Measurements from ENCODE around the gene IFNL1. TPM values are rescaled to one million over a fixed set of nuclear protein-coding genes. Genes with fewer than 3 reads are reported as not detected.
A peak's percentile ranks its signal among the peaks of the same experiment; 100 is the strongest.

IFNL1 gene
- total and polyA plus RNA-seq, 4 donors, result not detected

DNA sequence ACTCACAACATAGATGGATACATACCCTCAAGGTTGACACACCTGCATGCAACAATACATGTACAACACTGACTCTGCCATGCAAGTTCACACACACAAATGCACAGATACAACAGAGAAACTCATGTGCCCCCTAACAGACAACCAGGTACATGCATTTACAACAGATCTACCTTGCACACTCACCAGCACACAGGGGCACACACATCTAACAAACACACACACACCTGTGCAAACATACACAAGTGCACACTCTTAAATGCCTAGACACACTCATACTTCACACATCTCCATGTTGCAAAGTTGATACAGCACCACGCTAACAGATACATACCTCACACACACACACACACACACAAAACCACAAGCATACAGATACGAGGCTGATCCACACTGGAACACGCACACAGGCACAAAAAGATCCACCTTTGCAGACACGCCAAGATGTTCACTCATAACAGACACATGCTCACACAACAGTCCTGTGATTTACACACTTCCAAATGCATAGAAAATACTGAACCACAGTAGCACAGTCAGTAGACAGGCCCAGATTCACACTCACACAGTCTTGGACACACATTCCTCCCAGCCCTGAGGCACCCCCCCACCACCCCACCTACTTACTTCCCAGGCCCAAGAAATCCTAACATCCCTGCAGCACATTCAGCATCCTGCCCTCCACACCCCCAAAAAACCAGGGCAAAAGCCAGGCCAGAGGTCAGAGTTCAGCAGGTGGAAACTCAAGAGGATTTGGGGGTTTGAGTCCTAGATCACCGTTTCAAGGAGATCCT is 23.1 kb downstream of the IFNL1 start:
- Histone ChIP-seq H3K4me3 (ENCODE audit: low read depth in 1 of 3, low read length in 3 of 3) (no peak overlapping the region), H3K9ac (ENCODE audit: low read depth in 1 of 2, low read length in 2 of 2) (no peak overlapping the region), H3K27me3 (ENCODE audit: control insufficient read depth in 4 of 4, insufficient read depth in 4 of 4, low read length in 3 of 4) (no peaks in the 10 kb centered on the region), H3K36me3 (ENCODE audit: control insufficient read depth in 4 of 4, insufficient read depth in 3 of 4, low read depth in 1 of 4, low read length in 3 of 4) (peaks cover 0 to 3% (median under 1%) of the 10 kb centered on the region in 4 donors), H3K9me3 (ENCODE audit: control insufficient read depth in 4 of 4, low read length in 3 of 4) (no peaks in the 10 kb centered on the region), H3K27ac (ENCODE audit: low read depth in 1 of 2, low read length in 2 of 2) (no peak overlapping the region), H3K4me1 (ENCODE audit: control insufficient read depth in 4 of 4, insufficient read depth in 4 of 4, low read length in 3 of 4) (peaks cover 3 to 6% (median 5%) of the 10 kb centered on the region in 4 donors)
- DNase-seq (ENCODE audit: low spot score), result no peak
- TF ChIP-seq RXRA (IDR thresholded peaks at IDR 0.05) (no peak), SP1 (IDR thresholded peaks at IDR 0.05) (no peak), JUND (IDR thresholded peaks at IDR 0.05) (no peak), TAF1 (conservative IDR thresholded peaks at IDR 0.05) (no peak), HNF4G (IDR thresholded peaks at IDR 0.05) (no peak), GABPA (IDR thresholded peaks at IDR 0.05 in 1 of 2, conservative IDR thresholded peaks at IDR 0.05 in 1 of 2) (no peak), EGR1 (IDR thresholded peaks at IDR 0.05; ENCODE audit: low read depth in 2 of 2) (no peak), FOXA2 (IDR thresholded peaks at IDR 0.05) (no peak), FOXA1 (IDR thresholded peaks at IDR 0.05) (no peak)
- TF ChIP-seq, protein P1, sequence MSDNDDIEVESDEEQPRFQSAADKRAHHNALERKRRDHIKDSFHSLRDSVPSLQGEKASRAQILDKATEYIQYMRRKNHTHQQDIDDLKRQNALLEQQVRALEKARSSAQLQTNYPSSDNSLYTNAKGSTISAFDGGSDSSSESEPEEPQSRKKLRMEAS (IDR thresholded peaks at IDR 0.05), result no peak
- TF ChIP-seq, protein P2, sequence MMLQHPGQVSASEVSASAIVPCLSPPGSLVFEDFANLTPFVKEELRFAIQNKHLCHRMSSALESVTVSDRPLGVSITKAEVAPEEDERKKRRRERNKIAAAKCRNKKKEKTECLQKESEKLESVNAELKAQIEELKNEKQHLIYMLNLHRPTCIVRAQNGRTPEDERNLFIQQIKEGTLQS (IDR thresholded peaks at IDR 0.05), result no peak
- TF ChIP-seq, protein P3, sequence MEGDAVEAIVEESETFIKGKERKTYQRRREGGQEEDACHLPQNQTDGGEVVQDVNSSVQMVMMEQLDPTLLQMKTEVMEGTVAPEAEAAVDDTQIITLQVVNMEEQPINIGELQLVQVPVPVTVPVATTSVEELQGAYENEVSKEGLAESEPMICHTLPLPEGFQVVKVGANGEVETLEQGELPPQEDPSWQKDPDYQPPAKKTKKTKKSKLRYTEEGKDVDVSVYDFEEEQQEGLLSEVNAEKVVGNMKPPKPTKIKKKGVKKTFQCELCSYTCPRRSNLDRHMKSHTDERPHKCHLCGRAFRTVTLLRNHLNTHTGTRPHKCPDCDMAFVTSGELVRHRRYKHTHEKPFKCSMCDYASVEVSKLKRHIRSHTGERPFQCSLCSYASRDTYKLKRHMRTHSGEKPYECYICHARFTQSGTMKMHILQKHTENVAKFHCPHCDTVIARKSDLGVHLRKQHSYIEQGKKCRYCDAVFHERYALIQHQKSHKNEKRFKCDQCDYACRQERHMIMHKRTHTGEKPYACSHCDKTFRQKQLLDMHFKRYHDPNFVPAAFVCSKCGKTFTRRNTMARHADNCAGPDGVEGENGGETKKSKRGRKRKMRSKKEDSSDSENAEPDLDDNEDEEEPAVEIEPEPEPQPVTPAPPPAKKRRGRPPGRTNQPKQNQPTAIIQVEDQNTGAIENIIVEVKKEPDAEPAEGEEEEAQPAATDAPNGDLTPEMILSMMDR (IDR thresholded peaks at IDR 0.05; ENCODE audit: low read depth, low read length, missing input control), result no peak
- WGBS, result 86% methylated on average over 5 of the region's 5 CpGs

DNA sequence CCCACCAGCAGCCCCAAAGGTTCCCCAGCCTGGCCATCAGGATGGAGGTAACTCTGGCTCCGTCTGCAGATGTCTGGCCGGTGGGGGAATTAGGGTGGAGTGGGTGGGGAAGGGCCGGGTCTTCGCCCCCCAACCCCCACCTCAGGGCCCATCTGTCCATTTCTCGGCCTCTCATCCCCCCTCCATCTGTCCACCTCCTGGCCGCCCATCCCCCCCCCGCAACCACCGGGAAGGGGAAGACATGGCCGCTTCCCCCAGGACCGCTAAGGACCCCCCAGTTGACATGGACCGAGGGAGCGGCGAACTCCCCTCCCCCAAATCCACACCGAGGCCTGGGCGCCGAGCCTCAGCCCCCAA is 23.7 kb downstream of the IFNL1 start:
- 41% methylated on average over 16 of the region's 16 CpGs for WGBS
- H3K9me3 ChIP-seq (ENCODE audit: control insufficient read depth in 4 of 4, low read length in 3 of 4), result no peaks in the 10 kb centered on the region

More for the DNA sequence above, 23.7 kb downstream of the IFNL1 start:
- Histone ChIP-seq H3K4me3 (ENCODE audit: low read depth in 1 of 3, low read length in 3 of 3) (peak overlapping the region in 1 of 3 donors; percentile 69), H3K27ac (ENCODE audit: low read depth in 1 of 2, low read length in 2 of 2) (no peak overlapping the region), H3K36me3 (ENCODE audit: control insufficient read depth in 4 of 4, insufficient read depth in 3 of 4, low read depth in 1 of 4, low read length in 3 of 4) (no peaks in the 10 kb centered on the region), H3K27me3 (ENCODE audit: control insufficient read depth in 4 of 4, insufficient read depth in 4 of 4, low read length in 3 of 4) (no peaks in the 10 kb centered on the region), H3K9ac (ENCODE audit: low read depth in 1 of 2, low read length in 2 of 2) (no peak overlapping the region), H3K4me1 (ENCODE audit: control insufficient read depth in 4 of 4, insufficient read depth in 4 of 4, low read length in 3 of 4) (peaks cover 3 to 6% (median 5%) of the 10 kb centered on the region in 4 donors)
- TF ChIP-seq FOXA2 (IDR thresholded peaks at IDR 0.05) (no peak), SP1 (IDR thresholded peaks at IDR 0.05) (no peak), YY1 (IDR thresholded peaks at IDR 0.05) (no peak), NR2F2 (IDR thresholded peaks at IDR 0.05) (no peak), HNF4A (conservative IDR thresholded peaks at IDR 0.05) (no peak), TAF1 (conservative IDR thresholded peaks at IDR 0.05) (no peak), HNF4G (IDR thresholded peaks at IDR 0.05) (no peak), JUND (IDR thresholded peaks at IDR 0.05) (no peak), EGR1 (IDR thresholded peaks at IDR 0.05; ENCODE audit: low read depth in 2 of 2) (no peak), FOXA1 (IDR thresholded peaks at IDR 0.05) (no peak), GABPA (IDR thresholded peaks at IDR 0.05 in 1 of 2, conservative IDR thresholded peaks at IDR 0.05 in 1 of 2) (no peak)
- TF ChIP-seq, protein P3 (IDR thresholded peaks at IDR 0.05; ENCODE audit: low read depth, low read length, missing input control), result no peak
- TF ChIP-seq, protein P1 (IDR thresholded peaks at IDR 0.05), result no peak
- TF ChIP-seq, protein P4, sequence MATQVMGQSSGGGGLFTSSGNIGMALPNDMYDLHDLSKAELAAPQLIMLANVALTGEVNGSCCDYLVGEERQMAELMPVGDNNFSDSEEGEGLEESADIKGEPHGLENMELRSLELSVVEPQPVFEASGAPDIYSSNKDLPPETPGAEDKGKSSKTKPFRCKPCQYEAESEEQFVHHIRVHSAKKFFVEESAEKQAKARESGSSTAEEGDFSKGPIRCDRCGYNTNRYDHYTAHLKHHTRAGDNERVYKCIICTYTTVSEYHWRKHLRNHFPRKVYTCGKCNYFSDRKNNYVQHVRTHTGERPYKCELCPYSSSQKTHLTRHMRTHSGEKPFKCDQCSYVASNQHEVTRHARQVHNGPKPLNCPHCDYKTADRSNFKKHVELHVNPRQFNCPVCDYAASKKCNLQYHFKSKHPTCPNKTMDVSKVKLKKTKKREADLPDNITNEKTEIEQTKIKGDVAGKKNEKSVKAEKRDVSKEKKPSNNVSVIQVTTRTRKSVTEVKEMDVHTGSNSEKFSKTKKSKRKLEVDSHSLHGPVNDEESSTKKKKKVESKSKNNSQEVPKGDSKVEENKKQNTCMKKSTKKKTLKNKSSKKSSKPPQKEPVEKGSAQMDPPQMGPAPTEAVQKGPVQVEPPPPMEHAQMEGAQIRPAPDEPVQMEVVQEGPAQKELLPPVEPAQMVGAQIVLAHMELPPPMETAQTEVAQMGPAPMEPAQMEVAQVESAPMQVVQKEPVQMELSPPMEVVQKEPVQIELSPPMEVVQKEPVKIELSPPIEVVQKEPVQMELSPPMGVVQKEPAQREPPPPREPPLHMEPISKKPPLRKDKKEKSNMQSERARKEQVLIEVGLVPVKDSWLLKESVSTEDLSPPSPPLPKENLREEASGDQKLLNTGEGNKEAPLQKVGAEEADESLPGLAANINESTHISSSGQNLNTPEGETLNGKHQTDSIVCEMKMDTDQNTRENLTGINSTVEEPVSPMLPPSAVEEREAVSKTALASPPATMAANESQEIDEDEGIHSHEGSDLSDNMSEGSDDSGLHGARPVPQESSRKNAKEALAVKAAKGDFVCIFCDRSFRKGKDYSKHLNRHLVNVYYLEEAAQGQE (IDR thresholded peaks at IDR 0.05), result no peak
- no peak for DNase-seq (ENCODE audit: low spot score)
